Transverse colon (tissue), 4 donors: ENCODE data around the gene MFF.

Experiments
- EP300 ChIP-seq: sonication (generic); formaldehyde crosslinking; IDR thresholded peaks from one replicate; pipeline ENCODE4 v1.6.1; 2017; ENCODE audit warnings: antibody characterized with exemption, low read depth
- POLR2A ChIP-seq: fragments of 450-650 bp; IDR thresholded peaks from one replicate; pipeline ENCODE4 v1.6.1; 2016; ENCODE audit warnings: antibody characterized with exemption, mild to moderate bottlenecking, moderate library complexity
- POLR2AphosphoS5 ChIP-seq, 3 donors: sonication (generic); formaldehyde crosslinking; IDR thresholded peaks; one replicate each; pipeline ENCODE4 v1.6.1; 2016; ENCODE audit warnings: antibody characterized with exemption in 3 of 3
- TF ChIP-seq, protein P1 (sequence below), 5 experiments: fragments of 200-600 bp in 3 of 5; fragments of 450-650 bp in 2 of 5; sonication (generic) in 3 of 5; IDR thresholded peaks; 1 replicate in 2 of 5; 2 replicates in 3 of 5; pipeline ENCODE4 v1.5.1; 2016 to 2017; ENCODE audit warnings: antibody characterized with exemption in 5 of 5, inconsistent platforms in 3 of 5, mild to moderate bottlenecking in 2 of 5, moderate library complexity in 1 of 5

DNA sequence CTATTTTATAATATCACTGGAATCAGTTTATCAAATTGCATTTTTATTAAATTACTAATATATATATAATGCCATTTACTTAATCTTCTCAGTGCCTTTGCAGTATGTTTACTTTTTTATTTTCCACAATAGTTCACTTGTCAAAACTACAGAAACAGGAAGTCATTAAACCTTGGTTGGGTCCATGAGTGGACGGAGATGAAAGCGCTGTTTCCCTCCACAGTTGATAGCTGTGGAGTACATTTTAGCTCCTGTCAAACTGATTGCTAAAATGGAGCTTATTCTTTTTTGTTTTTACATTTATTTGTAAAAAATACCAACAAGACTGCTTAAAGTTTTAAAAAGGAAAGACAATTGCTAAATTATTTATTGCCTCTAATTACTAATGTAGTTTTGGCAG lies 19.2 kb downstream of the MFF start:
- TF ChIP-seq, protein P1, sequence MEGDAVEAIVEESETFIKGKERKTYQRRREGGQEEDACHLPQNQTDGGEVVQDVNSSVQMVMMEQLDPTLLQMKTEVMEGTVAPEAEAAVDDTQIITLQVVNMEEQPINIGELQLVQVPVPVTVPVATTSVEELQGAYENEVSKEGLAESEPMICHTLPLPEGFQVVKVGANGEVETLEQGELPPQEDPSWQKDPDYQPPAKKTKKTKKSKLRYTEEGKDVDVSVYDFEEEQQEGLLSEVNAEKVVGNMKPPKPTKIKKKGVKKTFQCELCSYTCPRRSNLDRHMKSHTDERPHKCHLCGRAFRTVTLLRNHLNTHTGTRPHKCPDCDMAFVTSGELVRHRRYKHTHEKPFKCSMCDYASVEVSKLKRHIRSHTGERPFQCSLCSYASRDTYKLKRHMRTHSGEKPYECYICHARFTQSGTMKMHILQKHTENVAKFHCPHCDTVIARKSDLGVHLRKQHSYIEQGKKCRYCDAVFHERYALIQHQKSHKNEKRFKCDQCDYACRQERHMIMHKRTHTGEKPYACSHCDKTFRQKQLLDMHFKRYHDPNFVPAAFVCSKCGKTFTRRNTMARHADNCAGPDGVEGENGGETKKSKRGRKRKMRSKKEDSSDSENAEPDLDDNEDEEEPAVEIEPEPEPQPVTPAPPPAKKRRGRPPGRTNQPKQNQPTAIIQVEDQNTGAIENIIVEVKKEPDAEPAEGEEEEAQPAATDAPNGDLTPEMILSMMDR (IDR thresholded peaks at IDR 0.05) = no peak
- TF ChIP-seq POLR2A = no peak
- no peak for TF ChIP-seq EP300
- TF ChIP-seq POLR2AphosphoS5 (IDR thresholded peaks at IDR 0.05) = no peak
